SKM-1 treated with dmso at 0.1 percent for 144 hours (cell line): ENCODE results near the gene ETV6.

Experiments used
- DNase-seq: peaks from one replicate; lab custom pipeline; 2025; ENCODE audit not compliant: unreplicated experiment; lab: John Stamatoyannopoulos, UW

ETV6 gene

GRCh38 chr12:11823043-11823442 lies 173.6 kb downstream of the ETV6 start:
- no peak for DNase-seq

- no peak for DNase-seq
Measured at GRCh38 chr12:11823593-11823992, 174.1 kb downstream of the ETV6 start.

GRCh38 chr12:11824069-11824468 lies 174.6 kb downstream of the ETV6 start:
- no peak for DNase-seq

- no peak for DNase-seq
Measured at GRCh38 chr12:11824736-11825135, 175.3 kb downstream of the ETV6 start.

GRCh38 chr12:11825278-11825677 lies 175.8 kb downstream of the ETV6 start:
- no peak for DNase-seq

GRCh38 chr12:11826574-11826973 lies 177.1 kb downstream of the ETV6 start:
- DNase-seq, result no peak

- DNase-seq, result no peak
Measured at GRCh38 chr12:11827091-11828061, 177.9 kb downstream of the ETV6 start.

- no peak for DNase-seq
Measured at GRCh38 chr12:11829764-11830194, 180.3 kb downstream of the ETV6 start.

GRCh38 chr12:11830307-11830801 lies 180.9 kb downstream of the ETV6 start:
- no peak for DNase-seq

- DNase-seq, result no peak
Measured at GRCh38 chr12:11832093-11832492, 182.6 kb downstream of the ETV6 start.

GRCh38 chr12:11833174-11833895 lies 183.9 kb downstream of the ETV6 start:
- DNase-seq, result no peak

- DNase-seq, result no peak
Measured at GRCh38 chr12:11834104-11834812, 184.8 kb downstream of the ETV6 start.

GRCh38 chr12:11834931-11835330 lies 185.5 kb downstream of the ETV6 start:
- no peak for DNase-seq

GRCh38 chr12:11836282-11837151 lies 187.0 kb downstream of the ETV6 start:
- DNase-seq, result peak; percentile 36

GRCh38 chr12:11837216-11837934 lies 187.9 kb downstream of the ETV6 start:
- no peak for DNase-seq

- no peak for DNase-seq
Measured at GRCh38 chr12:11838403-11838802, 188.9 kb downstream of the ETV6 start.

- DNase-seq, result peak; percentile 40
Measured at GRCh38 chr12:11839091-11839641, 189.7 kb downstream of the ETV6 start.

GRCh38 chr12:11840366-11840765 lies 190.9 kb downstream of the ETV6 start:
- no peak for DNase-seq

- no peak for DNase-seq
Measured at GRCh38 chr12:11846488-11846887, 197.0 kb downstream of the ETV6 start.
